Endothelial cell of umbilical vein (primary cell): ENCODE data around the gene OR2D2. TPM values are rescaled to one million over a fixed set of nuclear protein-coding genes. Genes with fewer than 3 reads are reported as not detected.

ENCODE experiments used
- BruUV-seq: library from RNA; stranded (reverse); fragments of 400-500 nt; replicated peaks from 2 replicates; lab custom pipeline; 2021; lab: Mats Ljungman, UMichigan
- CTCF ChIA-PET: fragments of 300-600, 350-600 bp; sonication (Branson Sonifier 250); formaldehyde crosslinking; loops from one replicate; lab custom pipeline; 2021; ENCODE audit warnings: antibody characterized with exemption, inconsistent platforms; lab: Charles Lee
- POLR2A ChIA-PET: fragments of 300-600, 350-600 bp; sonication (Branson Sonifier 250); formaldehyde crosslinking; loops from one replicate; lab custom pipeline; 2021; ENCODE audit warnings: antibody characterized with exemption, inconsistent platforms; lab: Charles Lee
- DNase-seq: peaks from one replicate; pipeline ENCODE4 v3.0.0-alpha.2; 2011; ENCODE audit warnings: low read depth, low spot score
- FAIRE-seq: peaks from 2 replicates; lab custom pipeline; 2011; peaks lifted over from hg19 to GRCh38; lab: Jason Lieb, UNC
- H2AFZ ChIP-seq: 2 replicates; pipeline ENCODE4 v1.6.0; 2012; ENCODE audit warnings: low read depth, low read length, control low read depth, inconsistent platforms
- H3K27ac ChIP-seq: 2 replicates; pipeline ENCODE4 v1.5.1; 2011; ENCODE audit warnings: low read depth, mild to moderate bottlenecking, control low read depth, low read length, moderate library complexity; ENCODE audit not compliant: insufficient read depth
- H3K27me3 ChIP-seq, 2 experiments: 2 replicates each; pipeline versions ENCODE4 v1.6.0 to v1.6.1; 2011; ENCODE audit warnings: low read length in 2 of 2, mixed read lengths in 1 of 2; ENCODE audit not compliant: control insufficient read depth in 2 of 2, insufficient read depth in 2 of 2
- H3K36me3 ChIP-seq, 2 experiments: 2 replicates in 1 of 2; 3 replicates in 1 of 2; pipeline ENCODE4 v1.5.1; 2011; ENCODE audit warnings: low read length in 2 of 2, mild to moderate bottlenecking in 1 of 2, moderate library complexity in 1 of 2; ENCODE audit not compliant: control insufficient read depth in 2 of 2, insufficient read depth in 2 of 2; ENCODE audit errors: extremely low read depth in 1 of 2
- H3K4me1 ChIP-seq: 3 replicates; pipeline ENCODE4 v1.5.1; 2011; ENCODE audit warnings: mild to moderate bottlenecking, low read length; ENCODE audit not compliant: control insufficient read depth, insufficient read depth; ENCODE audit errors: extremely low read depth
- H3K4me2 ChIP-seq: 2 replicates; pipeline ENCODE4 v1.6.1; 2011; ENCODE audit warnings: low read length, control low read depth, mixed read lengths; ENCODE audit not compliant: insufficient read depth
- H3K4me3 ChIP-seq, 3 experiments: fragments of 200-600 bp in 1 of 3; sonication (generic), shearing (Covaris generic) in 1 of 3; replicated peaks in 1 of 3; 2 replicates each; pipeline ENCODE4 v1.5.1; 2011 to 2016; ENCODE audit warnings: control low read depth in 3 of 3, low read length in 3 of 3, mild to moderate bottlenecking in 2 of 3, inconsistent platforms in 1 of 3, low read depth in 1 of 3, moderate library complexity in 1 of 3; ENCODE audit not compliant: insufficient read depth in 1 of 3
- H3K79me2 ChIP-seq: 2 replicates; pipeline ENCODE4 v1.6.0; 2012; ENCODE audit warnings: low read length, inconsistent platforms; ENCODE audit not compliant: control insufficient read depth, insufficient read depth
- H3K9ac ChIP-seq: replicated peaks from 2 replicates; pipeline ENCODE3; 2011; ENCODE audit warnings: low read length, control low read depth; ENCODE audit not compliant: insufficient read depth; ENCODE audit errors: extremely low read depth
- H3K9me1 ChIP-seq: replicated peaks from 3 replicates; pipeline ENCODE4 v1.6.0; 2011; ENCODE audit warnings: mild to moderate bottlenecking, low read length; ENCODE audit not compliant: control insufficient read depth, insufficient read depth; ENCODE audit errors: extremely low read depth
- H3K9me3 ChIP-seq: replicated peaks from 2 replicates; pipeline ENCODE4 v1.5.1; 2012; ENCODE audit warnings: low read length, inconsistent platforms; ENCODE audit not compliant: control insufficient read depth, insufficient read depth
- H4K20me1 ChIP-seq: replicated peaks from 2 replicates; pipeline ENCODE3; 2011; ENCODE audit warnings: mild to moderate bottlenecking, low read length; ENCODE audit not compliant: control insufficient read depth, insufficient read depth; ENCODE audit errors: extremely low read depth
- CTCF ChIP-seq, 2 donors: IDR thresholded peaks; 1 replicate in 1 of 2; 2 replicates in 1 of 2; pipeline ENCODE4 v1.5.1; 2011; ENCODE audit warnings: low read length in 2 of 2, mild to moderate bottlenecking in 2 of 2, moderate library complexity in 2 of 2, control low read depth in 1 of 2, inconsistent platforms in 1 of 2, low read depth in 1 of 2; ENCODE audit not compliant: insufficient read depth in 1 of 2; ENCODE audit errors: extremely low read depth in 1 of 2
- EZH2 ChIP-seq: IDR thresholded peaks from 2 replicates; pipeline ENCODE4 v1.6.1; 2012; ENCODE audit warnings: borderline replicate concordance, low read depth, mild to moderate bottlenecking, moderate library complexity, low read length, inconsistent platforms; ENCODE audit not compliant: severe bottlenecking
- FOS ChIP-seq: IDR thresholded peaks from 2 replicates; pipeline ENCODE4 v1.6.1; 2011; ENCODE audit warnings: mild to moderate bottlenecking, low read length, moderate library complexity, borderline replicate concordance; ENCODE audit not compliant: insufficient read depth
- GATA2 ChIP-seq: IDR thresholded peaks from 2 replicates; pipeline ENCODE4 v1.7.0; 2011; ENCODE audit warnings: low read depth, mild to moderate bottlenecking, moderate library complexity, mixed read lengths, low read length; ENCODE audit not compliant: insufficient read length, insufficient read depth
- JUN ChIP-seq: IDR thresholded peaks from 2 replicates; pipeline ENCODE4 v1.6.1; 2011; ENCODE audit warnings: borderline replicate concordance, low read depth; ENCODE audit not compliant: insufficient read length, insufficient read depth
- MYC ChIP-seq: IDR thresholded peaks from one replicate; pipeline ENCODE4 v1.6.1; 2011; ENCODE audit warnings: mild to moderate bottlenecking, low read depth, low read length
- POLR2A ChIP-seq: IDR thresholded peaks from 2 replicates; pipeline ENCODE4 v1.6.1; 2012; ENCODE audit warnings: low read depth, mild to moderate bottlenecking, control low read depth, low read length
- POLR2AphosphoS5 ChIP-seq: IDR thresholded peaks from 2 replicates; pipeline ENCODE4 v1.6.1; 2012; ENCODE audit warnings: low read depth, mild to moderate bottlenecking, control low read depth, low read length, moderate library complexity; ENCODE audit not compliant: insufficient read depth
- dilution Hi-C: fragments of 300-500 bp; cut with MboI; formaldehyde crosslinking; loops from one replicate; pipeline ENCODE4 v1.15.0; 2019; ENCODE audit warnings: low sequenced_read_pairs; ENCODE audit not compliant: extremely low pct_ligation_motif_present
- intact Hi-C: fragments of 100-400 bp; cut with micrococcal nuclease; formaldehyde crosslinking; loops from one replicate; pipeline ENCODE4 v1.10.0; 2022
- polyA plus RNA-seq, 4 experiments: library from polyadenylated mRNA; depleted of rRNA in 3 of 4; stranded (reverse) in 3 of 4; unstranded in 1 of 4; fragments of >200 nt; gene quantifications; 2 replicates each; pipeline versions ENCODE4 v1.2.1 to v1.2.3, GENCODE V29; 2011 to 2012; ENCODE audit warnings: missing spikeins in 1 of 4
- total RNA-seq: library from RNA; stranded (reverse); gene quantifications from 2 replicates; pipeline ENCODE4 v1.2.3, GENCODE V29; 2021
- TF ChIP-seq, protein P1 (sequence below): IDR thresholded peaks from 2 replicates; pipeline ENCODE4 v1.6.1; 2011; ENCODE audit not compliant: insufficient read depth, insufficient read length

Gene OR2D2
- total and polyA plus RNA-seq, 2 donors (not counting 3 experiments of a cell fraction or from before 2014, with no cell fraction given): 0.08 to 0.31 TPM

DNA sequence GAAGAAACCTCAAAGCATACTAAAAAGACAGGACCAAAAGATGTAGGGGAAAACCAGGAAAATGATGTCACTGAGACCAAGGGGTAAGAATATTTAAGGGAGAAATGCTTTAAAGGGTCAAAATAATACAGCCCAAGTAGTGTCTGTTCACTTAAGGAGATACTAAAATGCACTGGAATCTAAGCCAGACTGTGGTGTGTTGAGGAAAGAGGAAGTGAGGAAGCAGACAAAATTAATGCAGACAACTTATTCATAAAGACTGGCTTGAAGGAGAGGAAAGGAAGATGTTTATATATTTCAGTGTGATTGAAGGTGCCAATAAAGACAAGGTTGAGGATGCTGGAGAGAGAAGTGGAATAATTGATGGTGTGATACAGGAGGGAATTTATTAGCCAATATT is 49.7 kb upstream of the OR2D2 start:
- FAIRE-seq (no peak), DNase-seq (no peak)
- no peaks in the 10 kb centered on the region for H3K9me3 ChIP-seq
- ChIA-PET POLR2A (no interaction called here), CTCF (no interaction called here)
- intact Hi-C loops: no loop called here
- no peak overlapping the region for H3K4me2 ChIP-seq
- no peaks in the 10 kb centered on the region for H4K20me1 ChIP-seq
- H3K79me2 ChIP-seq: no peaks in the 10 kb centered on the region
- no peak overlapping the region for H2AFZ ChIP-seq
- dilution Hi-C loops: no loop called here
- no peaks in the 10 kb centered on the region for H3K4me1 ChIP-seq
- no peak overlapping the region for H3K4me3 ChIP-seq
- H3K9me1 ChIP-seq: no peaks in the 10 kb centered on the region
- no peak for TF ChIP-seq JUN
- TF ChIP-seq, protein P1, sequence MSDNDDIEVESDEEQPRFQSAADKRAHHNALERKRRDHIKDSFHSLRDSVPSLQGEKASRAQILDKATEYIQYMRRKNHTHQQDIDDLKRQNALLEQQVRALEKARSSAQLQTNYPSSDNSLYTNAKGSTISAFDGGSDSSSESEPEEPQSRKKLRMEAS: no peak
- no peak for TF ChIP-seq POLR2A
- no peak for TF ChIP-seq GATA2
- TF ChIP-seq EZH2: no peak
- TF ChIP-seq POLR2AphosphoS5: no peak
- no peak for TF ChIP-seq FOS
- TF ChIP-seq MYC: no peak
- no peak for TF ChIP-seq CTCF (IDR thresholded peaks at IDR 0.05; ENCODE audit: extremely low read depth in 1 of 2, insufficient read depth in 1 of 2, low read depth in 1 of 2, low read length in 2 of 2)
- no peak overlapping the region for H3K27ac ChIP-seq
- H3K36me3 ChIP-seq: no peaks in the 10 kb centered on the region
- no peak overlapping the region for H3K9ac ChIP-seq
- BruUV-seq: no TSS peak
- H3K27me3 ChIP-seq: no peaks in the 10 kb centered on the region
